ENCODE measurements around the gene HOXA11. TPM values are rescaled to one million over a fixed set of nuclear protein-coding genes. Genes with fewer than 3 reads are reported as not detected.

Gene HOXA11
- total RNA-seq, 1 experiment from 2014 or later, result not detected

GRCh38 chr7:27152816-27153442 lies 32.1 kb downstream of the HOXA11 start (continued):
- TF ChIP-seq CDX4 (CRISPR knock-in tag; IDR thresholded peaks at IDR 0.05; ENCODE audit: borderline replicate concordance), result no peak

- Mint-ChIP-seq H3K27me3 (ENCODE audit: low read depth) (peaks cover 100% of the 10 kb centered on the region), H3K36me3 (peaks cover 3% of the 10 kb centered on the region), H3K9me3 (no peaks in the 10 kb centered on the region), H3K4me3 (peak within 1 kb of the TSS; percentile 55), H3K4me1 (peaks cover 31% of the 10 kb centered on the region), H3K27ac (no peak within 1 kb of the TSS)
- ATAC-seq (no peak), DNase-seq (ENCODE audit: low spot score) (peak; percentile 38)
- ChIA-PET CTCF (interaction anchor here (0.6 to 4.0 kb wide), 10 partner anchors 9 to 460 kb away, joined by 3 to 74 read pairs (median 4); partner anchors contain the start of gene HOXA5), POLR2A (no interaction called here)
- TF ChIP-seq ATF2 (CRISPR knock-in tag; IDR thresholded peaks at IDR 0.05; ENCODE audit: borderline replicate concordance, low read depth) (no peak), ZNF396 (CRISPR knock-in tag; IDR thresholded peaks at IDR 0.05; ENCODE audit: borderline replicate concordance) (no peak), TEAD4 (CRISPR knock-in tag; IDR thresholded peaks at IDR 0.05) (no peak), ESRRA (CRISPR knock-in tag; IDR thresholded peaks at IDR 0.05; ENCODE audit: borderline replicate concordance) (no peak), CTCF (IDR thresholded peaks at IDR 0.05) (no peak), GABPB1 (CRISPR knock-in tag; IDR thresholded peaks at IDR 0.05) (no peak), SMAD3 (CRISPR knock-in tag; IDR thresholded peaks at IDR 0.05; ENCODE audit: borderline replicate concordance) (no peak), ZNF512 (CRISPR knock-in tag; IDR thresholded peaks at IDR 0.05; ENCODE audit: borderline replicate concordance) (no peak), FOXP1 (CRISPR knock-in tag; IDR thresholded peaks at IDR 0.05; ENCODE audit: borderline replicate concordance) (no peak), ATF3 (CRISPR knock-in tag; conservative IDR thresholded peaks at IDR 0.05) (no peak), ZBTB43 (CRISPR knock-in tag; IDR thresholded peaks at IDR 0.05) (no peak), ZNF671 (CRISPR knock-in tag; IDR thresholded peaks at IDR 0.05) (no peak), CREB1 (CRISPR knock-in tag; IDR thresholded peaks at IDR 0.05) (no peak), CREM (CRISPR knock-in tag; IDR thresholded peaks at IDR 0.05) (no peak), ZNF317 (CRISPR knock-in tag; IDR thresholded peaks at IDR 0.05; ENCODE audit: borderline replicate concordance, low read depth) (no peak), ARID4B (CRISPR knock-in tag; IDR thresholded peaks at IDR 0.05; ENCODE audit: borderline replicate concordance) (no peak)
Measured at GRCh38 chr7:27151931-27152815, 32.9 kb downstream of the HOXA11 start, which contains the start of gene HOXA3. HOXA3 (minus strand) TSS chr7:27152583; CDS start chr7:27110640, 41,943 bp downstream.

Measured in WTC11 (cell line).